ENCODE data around the gene SF3B3.

The SF3B3 gene

DNA sequence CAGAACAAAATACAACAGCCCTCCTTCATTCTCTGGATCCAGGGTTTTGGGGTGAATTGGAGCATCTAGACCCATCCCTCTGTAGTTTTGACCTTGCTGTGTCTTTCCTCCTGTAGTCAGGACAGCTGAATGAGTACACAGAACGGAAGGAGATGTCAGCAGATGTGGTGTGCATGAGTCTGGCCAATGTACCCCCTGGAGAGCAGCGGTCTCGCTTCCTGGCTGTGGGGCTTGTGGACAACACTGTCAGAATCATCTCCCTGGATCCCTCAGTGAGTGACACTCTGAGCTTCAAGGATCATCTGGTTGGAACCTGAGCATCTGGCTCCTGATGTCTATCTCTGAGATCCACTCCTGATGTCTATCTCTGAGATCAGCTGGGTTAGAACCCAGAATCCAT, 32.4 kb downstream of the SF3B3 start:
- Histone ChIP-seq H3K4me3 (ENCODE audit: low read depth in 1 of 2, low read length in 2 of 2) (no peak overlapping the region), H3K36me3 (ENCODE audit: control insufficient read depth in 1 of 2, insufficient read depth in 2 of 2, low read length in 2 of 2) (peaks cover 50 to 97% of the 10 kb centered on the region in 2 donors)

DNA sequence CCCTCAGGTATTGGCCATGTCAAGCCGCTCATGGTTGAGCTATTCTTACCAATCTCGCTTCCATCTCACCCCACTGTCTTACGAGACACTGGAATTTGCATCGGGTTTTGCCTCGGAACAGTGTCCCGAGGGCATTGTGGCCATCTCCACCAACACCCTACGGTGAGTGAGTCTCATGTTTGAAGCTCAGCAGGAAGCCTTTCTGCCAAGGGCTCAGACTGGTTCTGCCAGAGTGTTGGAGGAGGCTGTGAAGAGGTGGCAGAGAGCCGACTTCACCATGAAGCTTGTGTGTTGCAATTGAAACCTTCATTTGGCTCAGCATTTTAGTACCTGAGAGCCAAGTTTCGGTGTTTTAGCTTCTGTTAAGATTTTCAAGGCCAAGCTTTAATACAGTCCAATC, 38.0 kb downstream of the SF3B3 start:
- H3K9ac ChIP-seq (ENCODE audit: low read depth in 1 of 2, low read length in 2 of 2) = no peak overlapping the region
- no peaks in the 10 kb centered on the region for H3K27me3 ChIP-seq (ENCODE audit: control insufficient read depth in 1 of 2, insufficient read depth in 2 of 2, low read length in 2 of 2)
- no peak overlapping the region for H3K4me3 ChIP-seq (ENCODE audit: low read depth in 1 of 2, low read length in 2 of 2)
- no peak overlapping the region for H3K27ac ChIP-seq (ENCODE audit: low read depth, low read length)
- H3K4me1 ChIP-seq (ENCODE audit: control insufficient read depth in 1 of 2, insufficient read depth in 2 of 2, low read length in 2 of 2) = no peaks in the 10 kb centered on the region
- no peaks in the 10 kb centered on the region for H3K9me3 ChIP-seq (ENCODE audit: control insufficient read depth in 1 of 2, low read length in 2 of 2)
- peaks cover 54 to 99% of the 10 kb centered on the region in 2 donors for H3K36me3 ChIP-seq (ENCODE audit: control insufficient read depth in 1 of 2, insufficient read depth in 2 of 2, low read length in 2 of 2)

More for the DNA sequence above, 32.4 kb downstream of the SF3B3 start:
- Histone ChIP-seq H3K27me3 (ENCODE audit: control insufficient read depth in 1 of 2, insufficient read depth in 2 of 2, low read length in 2 of 2) (no peaks in the 10 kb centered on the region), H3K27ac (ENCODE audit: low read depth, low read length) (no peak overlapping the region), H3K9me3 (ENCODE audit: control insufficient read depth in 1 of 2, low read length in 2 of 2) (no peaks in the 10 kb centered on the region), H3K4me1 (ENCODE audit: control insufficient read depth in 1 of 2, insufficient read depth in 2 of 2, low read length in 2 of 2) (no peaks in the 10 kb centered on the region), H3K9ac (ENCODE audit: low read depth in 1 of 2, low read length in 2 of 2) (no peak overlapping the region)

DNA sequence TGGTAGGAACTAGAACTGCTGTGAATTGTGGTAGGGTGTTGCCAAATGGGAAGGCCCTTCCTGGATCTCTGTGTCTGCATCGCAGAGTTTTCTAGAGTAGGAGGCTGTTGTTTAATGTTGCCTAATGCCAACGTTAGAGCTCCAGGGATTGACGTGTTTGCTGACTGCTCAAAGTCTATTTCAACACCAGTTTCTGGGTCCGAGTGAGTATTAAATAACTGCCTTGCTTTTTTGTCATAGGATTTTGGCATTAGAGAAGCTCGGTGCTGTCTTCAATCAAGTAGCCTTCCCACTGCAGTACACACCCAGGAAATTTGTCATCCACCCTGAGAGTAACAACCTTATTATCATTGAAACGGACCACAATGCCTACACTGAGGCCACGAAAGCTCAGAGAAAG, 40.0 kb downstream of the SF3B3 start:
- Histone ChIP-seq H3K4me3 (ENCODE audit: low read depth in 1 of 2, low read length in 2 of 2) (no peak overlapping the region), H3K27me3 (ENCODE audit: control insufficient read depth in 1 of 2, insufficient read depth in 2 of 2, low read length in 2 of 2) (no peaks in the 10 kb centered on the region), H3K4me1 (ENCODE audit: control insufficient read depth in 1 of 2, insufficient read depth in 2 of 2, low read length in 2 of 2) (no peaks in the 10 kb centered on the region), H3K36me3 (ENCODE audit: control insufficient read depth in 1 of 2, insufficient read depth in 2 of 2, low read length in 2 of 2) (peaks cover 61 to 100% of the 10 kb centered on the region in 2 donors), H3K9me3 (ENCODE audit: control insufficient read depth in 1 of 2, low read length in 2 of 2) (no peaks in the 10 kb centered on the region), H3K9ac (ENCODE audit: low read depth in 1 of 2, low read length in 2 of 2) (no peak overlapping the region), H3K27ac (ENCODE audit: low read depth, low read length) (no peak overlapping the region)

DNA sequence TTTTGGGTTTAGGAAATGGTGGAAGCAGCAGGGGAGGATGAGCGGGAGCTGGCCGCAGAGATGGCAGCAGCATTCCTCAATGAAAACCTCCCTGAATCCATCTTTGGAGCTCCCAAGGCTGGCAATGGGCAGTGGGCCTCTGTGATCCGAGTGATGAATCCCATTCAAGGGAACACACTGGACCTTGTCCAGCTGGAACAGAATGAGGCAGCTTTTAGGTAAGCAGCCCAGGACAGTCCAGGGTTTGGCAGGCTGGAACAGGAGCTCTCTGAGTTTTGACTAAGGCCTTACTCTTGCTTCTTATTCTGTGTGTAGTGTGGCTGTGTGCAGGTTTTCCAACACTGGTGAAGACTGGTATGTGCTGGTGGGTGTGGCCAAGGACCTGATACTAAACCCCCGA, 41.4 kb downstream of the SF3B3 start:
- no peak overlapping the region for H3K4me3 ChIP-seq (ENCODE audit: low read depth in 1 of 2, low read length in 2 of 2)
- no peaks in the 10 kb centered on the region for H3K27me3 ChIP-seq (ENCODE audit: control insufficient read depth in 1 of 2, insufficient read depth in 2 of 2, low read length in 2 of 2)
- H3K36me3 ChIP-seq (ENCODE audit: control insufficient read depth in 1 of 2, insufficient read depth in 2 of 2, low read length in 2 of 2) = peaks cover 69 to 99% of the 10 kb centered on the region in 2 donors
- H3K9me3 ChIP-seq (ENCODE audit: control insufficient read depth in 1 of 2, low read length in 2 of 2) = no peaks in the 10 kb centered on the region
- no peak overlapping the region for H3K27ac ChIP-seq (ENCODE audit: low read depth, low read length)
- no peaks in the 10 kb centered on the region for H3K4me1 ChIP-seq (ENCODE audit: control insufficient read depth in 1 of 2, insufficient read depth in 2 of 2, low read length in 2 of 2)
- H3K9ac ChIP-seq (ENCODE audit: low read depth in 1 of 2, low read length in 2 of 2) = no peak overlapping the region

DNA sequence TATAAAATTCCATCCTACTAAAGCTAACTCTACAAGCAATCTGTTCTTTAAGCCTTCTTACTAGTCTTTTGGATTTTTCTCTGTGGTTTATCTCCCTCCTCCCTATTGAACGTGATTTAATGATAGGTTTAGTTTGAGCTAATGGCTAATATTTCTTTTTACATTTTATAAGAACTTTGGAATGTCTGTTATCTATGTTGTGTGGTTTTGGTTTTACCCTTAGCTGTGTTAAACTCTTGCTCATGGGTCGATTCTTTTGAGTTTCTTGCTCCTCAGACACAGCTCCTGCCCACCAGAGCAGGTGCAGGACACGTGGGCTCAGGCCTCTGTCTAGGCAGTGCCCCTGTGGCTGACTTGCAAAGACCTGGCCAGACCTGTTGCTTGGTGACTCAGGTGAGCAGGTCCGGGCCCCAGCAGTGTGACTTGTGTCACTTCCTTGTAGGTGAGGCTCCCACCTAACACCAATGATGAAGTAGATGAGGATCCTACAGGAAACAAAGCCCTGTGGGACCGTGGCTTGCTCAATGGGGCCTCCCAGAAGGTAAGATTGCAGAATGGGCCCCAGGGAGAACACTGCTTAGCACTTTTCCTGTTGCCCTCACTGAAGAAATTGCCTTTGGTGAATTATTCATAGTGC, 45.1 kb downstream of the SF3B3 start:
- no peak overlapping the region for H3K9ac ChIP-seq (ENCODE audit: low read depth in 1 of 2, low read length in 2 of 2)
- peaks cover 71 to 98% of the 10 kb centered on the region in 2 donors for H3K36me3 ChIP-seq (ENCODE audit: control insufficient read depth in 1 of 2, insufficient read depth in 2 of 2, low read length in 2 of 2)
- H3K4me1 ChIP-seq (ENCODE audit: control insufficient read depth in 1 of 2, insufficient read depth in 2 of 2, low read length in 2 of 2) = peaks cover 0 to 11% of the 10 kb centered on the region in 2 donors
- no peak overlapping the region for H3K27ac ChIP-seq (ENCODE audit: low read depth, low read length)
- no peaks in the 10 kb centered on the region for H3K9me3 ChIP-seq (ENCODE audit: control insufficient read depth in 1 of 2, low read length in 2 of 2)
- no peak overlapping the region for H3K4me3 ChIP-seq (ENCODE audit: low read depth in 1 of 2, low read length in 2 of 2)
- H3K27me3 ChIP-seq (ENCODE audit: control insufficient read depth in 1 of 2, insufficient read depth in 2 of 2, low read length in 2 of 2) = no peaks in the 10 kb centered on the region

DNA sequence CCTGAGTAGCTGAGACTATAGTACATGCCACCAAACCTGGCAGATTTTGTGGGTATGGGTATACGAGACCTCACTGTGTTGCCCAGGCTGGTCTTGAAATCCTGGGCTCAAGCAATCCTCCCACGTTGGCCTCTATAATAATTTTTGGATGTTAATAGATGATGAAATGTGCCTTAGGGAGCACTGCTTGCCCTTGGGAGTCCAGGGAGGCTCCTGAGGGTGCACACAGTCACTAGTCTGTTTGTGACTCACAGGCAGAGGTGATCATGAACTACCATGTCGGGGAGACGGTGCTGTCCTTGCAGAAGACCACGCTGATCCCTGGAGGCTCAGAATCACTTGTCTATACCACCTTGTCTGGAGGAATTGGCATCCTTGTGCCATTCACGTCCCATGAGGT, 46.1 kb downstream of the SF3B3 start:
- Histone ChIP-seq H3K9me3 (ENCODE audit: control insufficient read depth in 1 of 2, low read length in 2 of 2) (no peaks in the 10 kb centered on the region), H3K36me3 (ENCODE audit: control insufficient read depth in 1 of 2, insufficient read depth in 2 of 2, low read length in 2 of 2) (peaks cover 60 to 89% of the 10 kb centered on the region in 2 donors), H3K4me1 (ENCODE audit: control insufficient read depth in 1 of 2, insufficient read depth in 2 of 2, low read length in 2 of 2) (peaks cover 0 to 11% of the 10 kb centered on the region in 2 donors), H3K27me3 (ENCODE audit: control insufficient read depth in 1 of 2, insufficient read depth in 2 of 2, low read length in 2 of 2) (no peaks in the 10 kb centered on the region), H3K9ac (ENCODE audit: low read depth in 1 of 2, low read length in 2 of 2) (no peak overlapping the region), H3K27ac (ENCODE audit: low read depth, low read length) (no peak overlapping the region), H3K4me3 (ENCODE audit: low read depth in 1 of 2, low read length in 2 of 2) (no peak overlapping the region)

DNA sequence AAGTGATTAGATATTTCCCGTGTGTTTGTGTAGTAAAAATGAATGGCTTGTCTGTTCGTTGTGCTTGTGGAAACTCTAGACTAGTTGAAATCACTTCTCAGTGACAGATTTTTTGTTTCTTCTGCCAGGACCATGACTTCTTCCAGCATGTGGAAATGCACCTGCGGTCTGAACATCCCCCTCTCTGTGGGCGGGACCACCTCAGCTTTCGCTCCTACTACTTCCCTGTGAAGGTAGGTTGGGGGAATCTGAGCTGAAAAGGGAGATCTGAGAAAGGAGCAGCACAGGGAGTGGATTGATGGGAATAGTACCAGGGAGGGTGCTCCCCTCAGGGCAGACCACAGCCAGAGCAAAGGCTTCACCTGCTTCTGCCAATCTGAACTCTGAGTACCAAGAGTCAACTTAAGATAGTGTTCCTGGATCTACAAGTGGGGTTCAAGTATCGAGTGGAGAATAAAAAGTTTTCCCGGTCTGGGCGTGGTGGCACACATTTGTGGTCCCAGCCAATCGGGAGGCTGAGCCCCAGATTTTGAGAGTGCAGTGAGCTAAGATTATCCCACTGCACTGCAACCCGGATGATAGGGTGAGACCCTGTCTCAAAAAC, 47.5 kb downstream of the SF3B3 start:
- no peak overlapping the region for H3K9ac ChIP-seq (ENCODE audit: low read depth in 1 of 2, low read length in 2 of 2)
- no peak overlapping the region for H3K4me3 ChIP-seq (ENCODE audit: low read depth in 1 of 2, low read length in 2 of 2)
- peaks cover 0 to 16% of the 10 kb centered on the region in 2 donors for H3K4me1 ChIP-seq (ENCODE audit: control insufficient read depth in 1 of 2, insufficient read depth in 2 of 2, low read length in 2 of 2)
- H3K36me3 ChIP-seq (ENCODE audit: control insufficient read depth in 1 of 2, insufficient read depth in 2 of 2, low read length in 2 of 2) = peaks cover 52 to 76% of the 10 kb centered on the region in 2 donors
- no peak overlapping the region for H3K27ac ChIP-seq (ENCODE audit: low read depth, low read length)
- no peaks in the 10 kb centered on the region for H3K9me3 ChIP-seq (ENCODE audit: control insufficient read depth in 1 of 2, low read length in 2 of 2)
- no peaks in the 10 kb centered on the region for H3K27me3 ChIP-seq (ENCODE audit: control insufficient read depth in 1 of 2, insufficient read depth in 2 of 2, low read length in 2 of 2)

DNA sequence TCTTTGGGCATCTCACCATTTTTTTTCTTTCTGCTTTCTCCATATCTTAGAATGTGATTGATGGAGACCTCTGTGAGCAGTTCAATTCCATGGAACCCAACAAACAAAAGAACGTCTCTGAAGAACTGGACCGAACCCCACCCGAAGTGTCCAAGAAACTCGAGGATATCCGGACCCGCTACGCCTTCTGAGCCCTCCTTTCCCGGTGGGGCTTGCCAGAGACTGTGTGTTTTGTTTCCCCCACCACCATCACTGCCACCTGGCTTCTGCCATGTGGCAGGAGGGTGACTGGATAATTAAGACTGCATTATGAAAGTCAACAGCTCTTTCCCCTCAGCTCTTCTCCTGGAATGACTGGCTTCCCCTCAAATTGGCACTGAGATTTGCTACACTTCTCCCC, 48.0 kb downstream of the SF3B3 start:
- H3K27me3 ChIP-seq (ENCODE audit: control insufficient read depth in 1 of 2, insufficient read depth in 2 of 2, low read length in 2 of 2) = no peaks in the 10 kb centered on the region
- peaks cover 5 to 21% of the 10 kb centered on the region in 2 donors for H3K4me1 ChIP-seq (ENCODE audit: control insufficient read depth in 1 of 2, insufficient read depth in 2 of 2, low read length in 2 of 2)
- no peak overlapping the region for H3K27ac ChIP-seq (ENCODE audit: low read depth, low read length)
- H3K4me3 ChIP-seq (ENCODE audit: low read depth in 1 of 2, low read length in 2 of 2) = no peak overlapping the region
- peaks cover 52 to 70% of the 10 kb centered on the region in 2 donors for H3K36me3 ChIP-seq (ENCODE audit: control insufficient read depth in 1 of 2, insufficient read depth in 2 of 2, low read length in 2 of 2)
- no peak overlapping the region for H3K9ac ChIP-seq (ENCODE audit: low read depth in 1 of 2, low read length in 2 of 2)
- no peaks in the 10 kb centered on the region for H3K9me3 ChIP-seq (ENCODE audit: control insufficient read depth in 1 of 2, low read length in 2 of 2)

DNA sequence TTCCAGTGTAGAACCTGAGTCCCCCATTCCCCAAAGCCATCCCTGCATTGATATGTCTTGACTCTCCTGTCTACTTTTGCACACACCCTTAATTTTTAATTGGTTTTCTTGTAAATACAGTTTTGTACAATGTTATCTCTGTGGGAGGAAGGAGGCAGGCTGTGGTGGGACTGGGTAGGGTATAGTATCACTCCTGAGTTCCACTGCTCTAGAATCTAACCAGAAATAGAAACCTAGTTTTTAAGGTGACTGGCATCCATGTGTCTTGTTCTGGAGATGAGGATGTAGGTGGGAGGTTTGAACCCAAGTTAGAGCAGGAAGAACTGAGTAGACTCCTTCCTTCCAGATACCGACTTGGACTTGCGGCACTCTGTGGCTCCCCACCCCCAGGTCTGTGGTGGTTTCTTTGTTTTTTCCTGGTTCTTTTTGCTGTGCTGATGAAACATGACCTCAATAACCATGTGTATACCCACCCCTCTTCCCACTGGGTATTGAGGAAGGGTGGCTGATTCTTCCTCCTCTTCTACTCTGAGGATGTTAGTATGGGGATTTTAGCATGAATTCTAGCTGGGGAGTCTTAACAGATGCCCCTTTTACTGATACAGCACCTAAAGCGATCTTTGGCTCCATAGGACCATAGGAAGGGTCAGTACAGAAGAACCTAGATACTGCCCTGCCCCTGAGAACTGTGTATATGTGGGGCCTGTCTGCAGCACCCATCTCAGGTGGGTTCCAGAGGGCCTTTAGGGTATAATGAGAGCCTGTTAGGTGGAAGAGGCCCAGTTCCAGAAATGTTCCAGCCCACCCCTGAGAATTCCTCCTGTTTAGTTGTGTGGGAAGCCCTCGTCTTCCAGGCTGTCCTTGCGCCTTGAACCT, 48.7 kb downstream of the SF3B3 start:
- no peaks in the 10 kb centered on the region for H3K9me3 ChIP-seq (ENCODE audit: control insufficient read depth in 1 of 2, low read length in 2 of 2)
- no peak overlapping the region for H3K27ac ChIP-seq (ENCODE audit: low read depth, low read length)
- H3K9ac ChIP-seq (ENCODE audit: low read depth in 1 of 2, low read length in 2 of 2) = no peak overlapping the region
- no peak overlapping the region for H3K4me3 ChIP-seq (ENCODE audit: low read depth in 1 of 2, low read length in 2 of 2)
- peaks cover 48 to 63% of the 10 kb centered on the region in 2 donors for H3K36me3 ChIP-seq (ENCODE audit: control insufficient read depth in 1 of 2, insufficient read depth in 2 of 2, low read length in 2 of 2)
- no peaks in the 10 kb centered on the region for H3K27me3 ChIP-seq (ENCODE audit: control insufficient read depth in 1 of 2, insufficient read depth in 2 of 2, low read length in 2 of 2)
- peaks cover 11 to 26% of the 10 kb centered on the region in 2 donors for H3K4me1 ChIP-seq (ENCODE audit: control insufficient read depth in 1 of 2, insufficient read depth in 2 of 2, low read length in 2 of 2)

DNA sequence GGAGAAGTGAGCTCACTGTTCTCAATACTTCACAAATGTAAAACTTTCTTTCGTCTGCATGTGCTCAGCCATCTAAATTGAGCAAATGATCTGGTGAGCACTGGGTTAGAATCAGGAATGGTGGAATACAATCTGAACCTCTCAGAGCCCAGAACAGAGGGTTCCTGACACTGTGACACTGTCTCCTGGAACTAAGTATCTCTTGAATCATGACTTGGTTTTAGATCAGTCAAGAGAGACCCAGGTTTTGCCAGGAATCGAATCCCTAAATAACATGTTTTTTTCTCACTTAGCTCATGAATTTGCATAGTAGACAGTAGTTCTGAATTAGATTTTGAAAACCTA, 49.3 kb downstream of the SF3B3 start:
- H3K4me3 ChIP-seq (ENCODE audit: low read depth in 1 of 2, low read length in 2 of 2) = no peak overlapping the region
- peaks cover 45 to 57% of the 10 kb centered on the region in 2 donors for H3K36me3 ChIP-seq (ENCODE audit: control insufficient read depth in 1 of 2, insufficient read depth in 2 of 2, low read length in 2 of 2)
- H3K27ac ChIP-seq (ENCODE audit: low read depth, low read length) = no peak overlapping the region
- H3K4me1 ChIP-seq (ENCODE audit: control insufficient read depth in 1 of 2, insufficient read depth in 2 of 2, low read length in 2 of 2) = peaks cover 11 to 26% of the 10 kb centered on the region in 2 donors
- no peaks in the 10 kb centered on the region for H3K9me3 ChIP-seq (ENCODE audit: control insufficient read depth in 1 of 2, low read length in 2 of 2)
- H3K9ac ChIP-seq (ENCODE audit: low read depth in 1 of 2, low read length in 2 of 2) = peak overlapping the region in 1 of 2 donors; percentile 6
- H3K27me3 ChIP-seq (ENCODE audit: control insufficient read depth in 1 of 2, insufficient read depth in 2 of 2, low read length in 2 of 2) = no peaks in the 10 kb centered on the region
